Skin of body (tissue), 2 donors: ENCODE results near the gene IFT81. TPM values are rescaled to one million over a fixed set of nuclear protein-coding genes. Genes with fewer than 3 reads are reported as not detected.
"Not testable (repeated sequence)": the region's sequence is repeated elsewhere in the genome, so short reads cannot be mapped to it uniquely, and the experiment has no call there.

ENCODE experiments used
- DNase-seq: peaks from one replicate; lab custom pipeline; 2025; lab: John Stamatoyannopoulos, UW
- total RNA-seq: library from RNA; depleted of rRNA; stranded (reverse); fragments of >200 nt; gene quantifications from one replicate; pipeline ENCODE4 v1.2.3, GENCODE V29; 2014

IFT81 gene
- total RNA-seq, 1 donor from 2014 or later = 21.9 TPM

GRCh38 chr12:110107369-110108281 is 16.5 kb upstream of the IFT81 start:
- DNase-seq = no peak

- no peak for DNase-seq
These were observed 15.7 kb upstream of the IFT81 start for GRCh38 chr12:110108309-110109036.

- peak; percentile 69 for DNase-seq
These were observed 14.9 kb upstream of the IFT81 start for GRCh38 chr12:110109037-110109836.

GRCh38 chr12:110109837-110110535 is 14.2 kb upstream of the IFT81 start:
- no peak for DNase-seq

GRCh38 chr12:110111476-110112334 is 12.5 kb upstream of the IFT81 start:
- DNase-seq = no peak

GRCh38 chr12:110112335-110112660 is 11.9 kb upstream of the IFT81 start:
- DNase-seq = no peak

- DNase-seq = no peak
These were observed 9.6 kb upstream of the IFT81 start for GRCh38 chr12:110114528-110114937.

- no peak for DNase-seq
These were observed 8.5 kb upstream of the IFT81 start for GRCh38 chr12:110115675-110116074.

GRCh38 chr12:110116623-110117022 is 7.5 kb upstream of the IFT81 start:
- no peak for DNase-seq

GRCh38 chr12:110117210-110117609 is 6.9 kb upstream of the IFT81 start:
- DNase-seq = not testable (repeated sequence)

GRCh38 chr12:110117956-110118685 is 6.0 kb upstream of the IFT81 start:
- no peak for DNase-seq

- DNase-seq = no peak
These were observed 1.2 kb upstream of the IFT81 start for GRCh38 chr12:110122929-110123328.

GRCh38 chr12:110123919-110124268 is 263 bp upstream of the IFT81 start:
- DNase-seq = no peak

GRCh38 chr12:110126557-110126956 is 2.4 kb downstream of the IFT81 start:
- DNase-seq = no peak

GRCh38 chr12:110134691-110135411 is 10.7 kb downstream of the IFT81 start:
- DNase-seq = no peak

- DNase-seq = no peak
These were observed 11.6 kb downstream of the IFT81 start for GRCh38 chr12:110135806-110136205.

GRCh38 chr12:110137786-110138185 is 13.6 kb downstream of the IFT81 start:
- DNase-seq = no peak

GRCh38 chr12:110141389-110141788 is 17.2 kb downstream of the IFT81 start:
- peak; percentile 94 for DNase-seq

- no peak for DNase-seq
These were observed 22.8 kb downstream of the IFT81 start for GRCh38 chr12:110146986-110147385.
